ENCODE results near the gene FAM124B.

Gene FAM124B

GRCh38 chr2:224442071-224442967, 40.4 kb upstream of the FAM124B start:
- peaks cover 45% of the 10 kb centered on the region for H3K27me3 ChIP-seq
- no peaks in the 10 kb centered on the region for H3K9me3 ChIP-seq
- H3K36me3 ChIP-seq = no peaks in the 10 kb centered on the region
- TF ChIP-seq CTCF (IDR thresholded peaks at IDR 0.05) = no peak
- H3K4me1 ChIP-seq (ENCODE audit: control insufficient read depth in 1 of 2, insufficient read depth in 1 of 2, low read depth in 1 of 2, low read length in 1 of 2) = peaks cover 4 to 8% of the 10 kb centered on the region in 2 experiments
- H3K27ac ChIP-seq = no peak overlapping the region
- H3K4me3 ChIP-seq (ENCODE audit: low read depth in 1 of 2, low read length in 1 of 2) = peak overlapping the region in 1 of 2 experiments; percentile 47

GRCh38 chr2:224440988-224441387, 39.1 kb upstream of the FAM124B start:
- Histone ChIP-seq H3K27ac (no peak overlapping the region), H3K9me3 (no peaks in the 10 kb centered on the region), H3K4me3 (ENCODE audit: low read depth in 1 of 2, low read length in 1 of 2) (no peak overlapping the region), H3K36me3 (no peaks in the 10 kb centered on the region), H3K27me3 (peaks cover 45% of the 10 kb centered on the region), H3K4me1 (ENCODE audit: control insufficient read depth in 1 of 2, insufficient read depth in 1 of 2, low read depth in 1 of 2, low read length in 1 of 2) (peaks cover 4 to 8% of the 10 kb centered on the region in 2 experiments)
- TF ChIP-seq CTCF (IDR thresholded peaks at IDR 0.05) = no peak

- H3K4me1 ChIP-seq (ENCODE audit: control insufficient read depth in 1 of 2, insufficient read depth in 1 of 2, low read depth in 1 of 2, low read length in 1 of 2) = peaks cover 4 to 8% of the 10 kb centered on the region in 2 experiments
- H3K27me3 ChIP-seq = peaks cover 36% of the 10 kb centered on the region
- TF ChIP-seq CTCF (IDR thresholded peaks at IDR 0.05) = no peak
- no peaks in the 10 kb centered on the region for H3K9me3 ChIP-seq
- H3K4me3 ChIP-seq (ENCODE audit: low read depth in 1 of 2, low read length in 1 of 2) = no peak overlapping the region
- no peak overlapping the region for H3K27ac ChIP-seq
- no peaks in the 10 kb centered on the region for H3K36me3 ChIP-seq
Observed at GRCh38 chr2:224438726-224439125, 36.8 kb upstream of the FAM124B start.

- Histone ChIP-seq H3K27ac (no peak overlapping the region), H3K9me3 (no peaks in the 10 kb centered on the region), H3K27me3 (peaks cover 15% of the 10 kb centered on the region), H3K4me1 (ENCODE audit: control insufficient read depth in 1 of 2, insufficient read depth in 1 of 2, low read depth in 1 of 2, low read length in 1 of 2) (no peaks in the 10 kb centered on the region), H3K4me3 (ENCODE audit: low read depth in 1 of 2, low read length in 1 of 2) (no peak overlapping the region), H3K36me3 (no peaks in the 10 kb centered on the region)
- no peak for TF ChIP-seq CTCF (IDR thresholded peaks at IDR 0.05)
Observed at GRCh38 chr2:224436634-224437033, 34.7 kb upstream of the FAM124B start.

GRCh38 chr2:224434618-224435017, 32.7 kb upstream of the FAM124B start:
- no peak for TF ChIP-seq CTCF (IDR thresholded peaks at IDR 0.05)
- Histone ChIP-seq H3K27me3 (no peaks in the 10 kb centered on the region), H3K27ac (no peak overlapping the region), H3K4me1 (ENCODE audit: control insufficient read depth in 1 of 2, insufficient read depth in 1 of 2, low read depth in 1 of 2, low read length in 1 of 2) (no peaks in the 10 kb centered on the region), H3K4me3 (ENCODE audit: low read depth in 1 of 2, low read length in 1 of 2) (no peak overlapping the region), H3K9me3 (no peaks in the 10 kb centered on the region), H3K36me3 (no peaks in the 10 kb centered on the region)
